Measurements from ENCODE around the gene FAT3. TPM values are rescaled to one million over a fixed set of nuclear protein-coding genes. Genes with fewer than 3 reads are reported as not detected.

Gene FAT3
- total and polyA plus RNA-seq, 4 experiments from 2014 or later: not detected

- intact Hi-C loops (cut with micrococcal nuclease): no loop called here
- H3K9me3 ChIP-seq (ENCODE audit: control insufficient read depth in 1 of 2, low read length in 2 of 2): no peaks in the 10 kb centered on the region
- CTCF ChIA-PET (ENCODE audit: partially characterized antibody): no interaction called here
Observed at GRCh38 chr11:92236856-92237255, 12.2 kb downstream of the FAT3 start.

GRCh38 chr11:92240916-92241315 is 16.3 kb downstream of the FAT3 start:
- Histone ChIP-seq H3K27ac (ENCODE audit: low read depth, low read length) (no peak overlapping the region), H3K4me1 (ENCODE audit: insufficient read depth, low read length) (no peaks in the 10 kb centered on the region), H3K36me3 (ENCODE audit: insufficient read depth, low read length) (no peaks in the 10 kb centered on the region), H3K9me3 (ENCODE audit: control insufficient read depth in 1 of 2, low read length in 2 of 2) (no peaks in the 10 kb centered on the region), H3K4me3 (ENCODE audit: low read length in 2 of 2) (no peak overlapping the region), H3K27me3 (ENCODE audit: insufficient read depth, low read length) (no peaks in the 10 kb centered on the region)
- intact Hi-C loops (cut with micrococcal nuclease): no loop called here
- Mint-ChIP-seq H3K9me3 (peaks cover 0 to 2% (median 0%) of the 10 kb centered on the region in 8 donors), H3K4me3 (no peak overlapping the region), H3K36me3 (no peaks in the 10 kb centered on the region), H3K4me1 (no peaks in the 10 kb centered on the region), H3K27me3 (no peaks in the 10 kb centered on the region), H3K27ac (no peak overlapping the region)
- CTCF ChIA-PET (ENCODE audit: partially characterized antibody): no interaction called here
- DNase-seq: no peak
- POLR2A ChIA-PET (ENCODE audit: partially characterized antibody): no interaction called here

More at GRCh38 chr11:92236856-92237255, 12.2 kb downstream of the FAT3 start:
- Histone ChIP-seq H3K27ac (ENCODE audit: low read depth, low read length) (no peak overlapping the region), H3K4me1 (ENCODE audit: insufficient read depth, low read length) (no peaks in the 10 kb centered on the region), H3K4me3 (ENCODE audit: low read length in 2 of 2) (no peak overlapping the region), H3K27me3 (ENCODE audit: insufficient read depth, low read length) (no peaks in the 10 kb centered on the region), H3K36me3 (ENCODE audit: insufficient read depth, low read length) (no peaks in the 10 kb centered on the region)
- Mint-ChIP-seq H3K9me3 (peaks cover 0 to 4% (median under 1%) of the 10 kb centered on the region in 8 donors), H3K27ac (no peak overlapping the region), H3K27me3 (no peaks in the 10 kb centered on the region), H3K4me3 (no peak overlapping the region), H3K36me3 (no peaks in the 10 kb centered on the region), H3K4me1 (no peaks in the 10 kb centered on the region)
- no peak for DNase-seq
- POLR2A ChIA-PET (ENCODE audit: partially characterized antibody): no interaction called here

GRCh38 chr11:92245700-92246271 is 21.2 kb downstream of the FAT3 start:
- Histone ChIP-seq H3K4me3 (ENCODE audit: low read length in 2 of 2) (no peak overlapping the region), H3K27ac (ENCODE audit: low read depth, low read length) (no peak overlapping the region), H3K9me3 (ENCODE audit: control insufficient read depth in 1 of 2, low read length in 2 of 2) (no peaks in the 10 kb centered on the region), H3K4me1 (ENCODE audit: insufficient read depth, low read length) (no peaks in the 10 kb centered on the region), H3K36me3 (ENCODE audit: insufficient read depth, low read length) (no peaks in the 10 kb centered on the region), H3K27me3 (ENCODE audit: insufficient read depth, low read length) (no peaks in the 10 kb centered on the region)
- intact Hi-C loops (cut with micrococcal nuclease): no loop called here
- no peaks in the 10 kb centered on the region for H3K4me1 Mint-ChIP-seq
- no peaks in the 10 kb centered on the region for H3K36me3 Mint-ChIP-seq
- ChIA-PET POLR2A (ENCODE audit: partially characterized antibody) (no interaction called here), CTCF (ENCODE audit: partially characterized antibody) (no interaction called here)
- DNase-seq: no peak
- no peak overlapping the region for H3K4me3 Mint-ChIP-seq
- no peak overlapping the region for H3K27ac Mint-ChIP-seq
- peaks cover 0 to 3% (median under 1%) of the 10 kb centered on the region in 8 donors for H3K9me3 Mint-ChIP-seq
- H3K27me3 Mint-ChIP-seq: no peaks in the 10 kb centered on the region

GRCh38 chr11:92246630-92247029 is 22.0 kb downstream of the FAT3 start:
- no peak overlapping the region for H3K4me3 ChIP-seq (ENCODE audit: low read length in 2 of 2)
- H3K9me3 Mint-ChIP-seq: peaks cover 0 to 3% (median under 1%) of the 10 kb centered on the region in 8 donors
- POLR2A ChIA-PET (ENCODE audit: partially characterized antibody): no interaction called here
- H3K4me3 Mint-ChIP-seq: no peak overlapping the region
- no peaks in the 10 kb centered on the region for H3K9me3 ChIP-seq (ENCODE audit: control insufficient read depth in 1 of 2, low read length in 2 of 2)
- H3K4me1 Mint-ChIP-seq: no peaks in the 10 kb centered on the region
- CTCF ChIA-PET (ENCODE audit: partially characterized antibody): no interaction called here
- H3K27me3 ChIP-seq (ENCODE audit: insufficient read depth, low read length): no peaks in the 10 kb centered on the region
- intact Hi-C loops (cut with micrococcal nuclease): no loop called here
- H3K27ac Mint-ChIP-seq: no peak overlapping the region
- H3K36me3 ChIP-seq (ENCODE audit: insufficient read depth, low read length): no peaks in the 10 kb centered on the region
- DNase-seq: no peak
- H3K4me1 ChIP-seq (ENCODE audit: insufficient read depth, low read length): no peaks in the 10 kb centered on the region
- no peak overlapping the region for H3K27ac ChIP-seq (ENCODE audit: low read depth, low read length)
- no peaks in the 10 kb centered on the region for H3K27me3 Mint-ChIP-seq
- no peaks in the 10 kb centered on the region for H3K36me3 Mint-ChIP-seq

- H3K9me3 Mint-ChIP-seq: peaks cover 0 to 2% (median under 1%) of the 10 kb centered on the region in 8 donors
- H3K4me1 ChIP-seq (ENCODE audit: insufficient read depth, low read length): no peaks in the 10 kb centered on the region
- no peaks in the 10 kb centered on the region for H3K36me3 ChIP-seq (ENCODE audit: insufficient read depth, low read length)
- no peaks in the 10 kb centered on the region for H3K27me3 ChIP-seq (ENCODE audit: insufficient read depth, low read length)
- H3K4me3 ChIP-seq (ENCODE audit: low read length in 2 of 2): no peak overlapping the region
- no peaks in the 10 kb centered on the region for H3K9me3 ChIP-seq (ENCODE audit: control insufficient read depth in 1 of 2, low read length in 2 of 2)
- no peaks in the 10 kb centered on the region for H3K27me3 Mint-ChIP-seq
- no peaks in the 10 kb centered on the region for H3K4me1 Mint-ChIP-seq
- no peak overlapping the region for H3K27ac Mint-ChIP-seq
- DNase-seq: no peak
- intact Hi-C loops (cut with micrococcal nuclease): no loop called here
- H3K4me3 Mint-ChIP-seq: no peak overlapping the region
- CTCF ChIA-PET (ENCODE audit: partially characterized antibody): no interaction called here
- no peak overlapping the region for H3K27ac ChIP-seq (ENCODE audit: low read depth, low read length)
- POLR2A ChIA-PET (ENCODE audit: partially characterized antibody): no interaction called here
- no peaks in the 10 kb centered on the region for H3K36me3 Mint-ChIP-seq
Observed at GRCh38 chr11:92249156-92249753, 24.6 kb downstream of the FAT3 start.

GRCh38 chr11:92251980-92252379 is 27.4 kb downstream of the FAT3 start:
- no peak overlapping the region for H3K27ac ChIP-seq (ENCODE audit: low read depth, low read length)
- Mint-ChIP-seq H3K36me3 (no peaks in the 10 kb centered on the region), H3K4me3 (no peak overlapping the region), H3K27ac (peak overlapping the region in 1 of 7 donors; percentile 53), H3K4me1 (no peaks in the 10 kb centered on the region), H3K27me3 (no peaks in the 10 kb centered on the region), H3K9me3 (peaks cover 0 to 2% (median 0%) of the 10 kb centered on the region in 8 donors)
- H3K36me3 ChIP-seq (ENCODE audit: insufficient read depth, low read length): no peaks in the 10 kb centered on the region
- ChIA-PET POLR2A (ENCODE audit: partially characterized antibody) (no interaction called here), CTCF (ENCODE audit: partially characterized antibody) (no interaction called here)
- H3K4me1 ChIP-seq (ENCODE audit: insufficient read depth, low read length): no peaks in the 10 kb centered on the region
- no peak for DNase-seq
- H3K27me3 ChIP-seq (ENCODE audit: insufficient read depth, low read length): no peaks in the 10 kb centered on the region
- intact Hi-C loops (cut with micrococcal nuclease): no loop called here
- no peaks in the 10 kb centered on the region for H3K9me3 ChIP-seq (ENCODE audit: control insufficient read depth in 1 of 2, low read length in 2 of 2)
- no peak overlapping the region for H3K4me3 ChIP-seq (ENCODE audit: low read length in 2 of 2)

GRCh38 chr11:92253421-92253820 is 28.8 kb downstream of the FAT3 start:
- H3K4me1 ChIP-seq (ENCODE audit: insufficient read depth, low read length): no peaks in the 10 kb centered on the region
- intact Hi-C loops (cut with micrococcal nuclease): no loop called here
- no peaks in the 10 kb centered on the region for H3K36me3 ChIP-seq (ENCODE audit: insufficient read depth, low read length)
- Mint-ChIP-seq H3K4me3 (no peak overlapping the region), H3K27me3 (no peaks in the 10 kb centered on the region), H3K9me3 (peaks cover 0 to 4% (median 0%) of the 10 kb centered on the region in 8 donors), H3K27ac (peak overlapping the region in 1 of 7 donors; percentile 25), H3K4me1 (no peaks in the 10 kb centered on the region), H3K36me3 (no peaks in the 10 kb centered on the region)
- no peaks in the 10 kb centered on the region for H3K9me3 ChIP-seq (ENCODE audit: control insufficient read depth in 1 of 2, low read length in 2 of 2)
- H3K27me3 ChIP-seq (ENCODE audit: insufficient read depth, low read length): no peaks in the 10 kb centered on the region
- POLR2A ChIA-PET (ENCODE audit: partially characterized antibody): no interaction called here
- H3K27ac ChIP-seq (ENCODE audit: low read depth, low read length): no peak overlapping the region
- CTCF ChIA-PET (ENCODE audit: partially characterized antibody): no interaction called here
- no peak for DNase-seq
- H3K4me3 ChIP-seq (ENCODE audit: low read length in 2 of 2): no peak overlapping the region
